Germinal center (tissue), 1 donor: ENCODE results near the gene XPO4.
"Not testable (repeated sequence)": the region's sequence is repeated elsewhere in the genome, so short reads cannot be mapped to it uniquely, and the experiment has no call there.

ENCODE experiments used
- DNase-seq: peaks from one replicate; pipeline ENCODE4 v3.0.0; 2012; ENCODE audit warnings: mixed read lengths, low spot score

The XPO4 gene

DNA sequence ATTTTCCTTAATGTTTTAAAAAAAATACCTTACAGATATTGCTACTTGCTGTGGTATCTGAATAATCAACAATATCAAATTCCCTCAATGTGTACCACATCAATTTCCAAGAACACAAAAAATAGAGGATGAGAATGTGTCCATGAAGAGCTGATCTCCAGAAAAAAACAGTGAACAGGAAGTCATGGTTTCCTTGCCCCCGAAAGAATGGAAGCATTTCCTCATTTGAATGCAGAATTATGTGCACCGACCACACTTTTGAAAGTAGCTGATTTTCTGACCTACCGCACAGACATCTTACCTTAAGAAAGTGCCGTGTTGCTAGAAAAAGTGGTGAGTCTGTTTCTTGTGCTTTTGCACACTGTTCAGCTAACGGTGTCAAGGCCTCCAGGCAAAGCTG lies 115.4 kb downstream of the XPO4 start:
- no peak for DNase-seq

DNA sequence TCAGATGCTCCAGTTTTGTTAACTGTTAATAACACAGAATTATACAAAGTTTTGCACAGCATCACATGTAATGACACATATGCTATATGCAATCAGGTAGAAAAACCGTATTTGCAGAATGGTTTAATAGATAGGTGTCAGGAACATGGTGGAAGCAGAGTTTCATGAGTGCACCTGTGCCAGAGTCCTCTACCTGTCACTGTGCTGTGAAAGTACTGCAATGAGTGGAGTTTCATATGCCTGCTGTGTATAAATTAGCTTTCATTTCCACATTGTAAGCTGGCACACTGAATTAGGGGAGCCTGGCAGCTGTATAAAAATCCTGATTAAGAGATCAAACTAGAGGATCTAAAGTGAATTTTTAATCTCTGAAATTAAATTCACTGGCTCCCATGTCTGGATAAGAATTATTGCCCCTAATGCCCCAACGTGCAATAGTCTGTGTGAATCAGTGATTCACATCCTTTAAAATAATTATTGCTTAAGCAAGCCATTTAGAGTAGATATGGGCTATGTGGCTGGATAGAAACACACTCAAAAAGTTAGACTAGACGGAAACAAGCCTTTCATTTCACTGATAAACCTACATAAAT lies 120.3 kb downstream of the XPO4 start:
- no peak for DNase-seq

DNA sequence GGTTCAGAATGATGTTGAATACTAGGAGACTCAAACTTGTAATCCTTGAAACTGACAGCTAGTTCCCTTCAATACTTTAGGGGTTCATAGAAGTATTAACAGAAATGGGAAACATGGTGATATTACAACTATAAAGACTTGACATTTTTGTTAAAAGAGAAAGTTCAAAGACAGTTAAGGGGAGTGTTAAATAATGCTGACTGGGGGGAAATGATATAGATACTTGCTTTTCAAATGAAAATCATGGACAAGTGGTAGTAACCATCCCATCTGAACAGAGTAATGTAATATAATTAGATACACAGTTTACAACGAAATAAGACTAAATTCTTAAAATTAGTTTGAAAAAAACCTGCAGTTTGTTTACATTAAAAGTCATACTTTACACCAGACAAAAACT lies 122.2 kb downstream of the XPO4 start:
- no peak for DNase-seq

DNA sequence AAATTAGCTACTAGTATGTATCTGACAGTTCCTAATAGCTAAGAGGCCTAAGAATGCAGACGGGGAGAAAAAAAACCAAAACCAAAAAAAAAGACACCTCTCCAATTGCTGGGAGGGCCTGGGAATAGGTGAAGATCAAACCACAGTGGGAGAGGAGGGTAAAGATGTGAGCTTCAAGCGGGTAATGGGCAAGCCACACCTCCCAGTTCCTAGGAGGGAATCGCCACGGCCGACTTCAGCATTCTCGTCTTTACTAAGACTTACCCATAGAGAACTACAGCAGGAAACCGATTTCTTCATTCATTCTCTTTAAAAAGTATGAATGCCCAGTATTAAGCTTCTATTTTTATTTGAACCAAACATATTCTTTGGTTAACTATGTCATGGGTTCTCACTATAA lies 123.1 kb downstream of the XPO4 start:
- no peak for DNase-seq

DNA sequence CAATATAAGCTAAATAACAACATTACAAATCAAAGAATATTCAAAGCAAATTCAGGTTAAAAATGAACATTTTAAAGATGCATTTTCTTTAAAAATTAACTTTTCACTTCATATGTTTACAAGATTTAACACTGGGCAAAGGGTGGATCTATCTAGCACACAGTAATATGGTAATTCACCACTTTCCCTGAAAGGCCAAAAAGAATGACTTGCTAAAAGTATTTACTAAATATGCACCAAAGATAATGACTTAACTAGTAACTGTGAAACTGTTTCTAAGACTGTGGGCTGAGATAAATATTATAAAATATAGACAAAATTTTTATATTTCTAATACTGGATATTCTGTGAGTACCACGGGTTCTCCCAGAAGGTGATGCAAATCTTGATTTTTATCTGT lies 124.2 kb downstream of the XPO4 start:
- no peak for DNase-seq

DNA sequence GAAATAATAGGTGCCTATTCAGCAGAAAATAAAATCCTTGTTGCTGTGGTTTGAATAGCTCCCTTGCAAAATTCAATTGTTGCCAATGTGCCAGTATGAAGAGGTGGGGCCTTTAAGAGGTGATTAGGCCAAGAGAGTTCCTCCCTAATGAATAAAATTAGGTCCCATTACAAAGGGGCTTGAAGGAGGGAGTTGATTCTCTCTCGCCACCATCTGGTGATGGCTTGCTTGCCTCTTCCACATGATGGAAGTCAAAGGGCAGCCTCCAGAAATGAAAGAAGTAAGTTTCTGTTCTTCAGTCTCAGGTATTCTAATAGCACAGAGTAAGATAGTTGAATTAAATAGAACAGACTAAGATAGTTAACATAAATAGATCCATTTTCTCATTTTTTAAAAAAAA lies 125.8 kb downstream of the XPO4 start:
- no peak for DNase-seq

DNA sequence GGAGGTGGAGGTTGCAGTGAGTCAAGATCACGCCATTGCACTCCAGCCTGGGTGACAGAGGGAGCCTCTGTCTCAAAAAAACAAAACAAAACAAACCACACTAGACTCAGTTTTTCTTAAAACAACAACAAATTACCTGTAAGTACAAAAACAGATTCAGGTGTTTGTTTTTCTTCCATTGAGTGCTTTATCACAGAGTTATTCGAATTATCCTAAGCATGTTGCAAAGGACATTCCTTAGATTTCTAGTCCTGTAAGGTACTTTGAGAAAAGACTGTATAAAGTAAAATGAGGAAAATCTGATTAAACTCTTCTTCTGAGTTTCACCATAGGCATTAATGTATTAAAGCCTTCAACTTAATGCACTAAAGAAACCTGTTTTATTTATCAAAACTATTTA lies 126.6 kb downstream of the XPO4 start:
- no peak for DNase-seq

DNA sequence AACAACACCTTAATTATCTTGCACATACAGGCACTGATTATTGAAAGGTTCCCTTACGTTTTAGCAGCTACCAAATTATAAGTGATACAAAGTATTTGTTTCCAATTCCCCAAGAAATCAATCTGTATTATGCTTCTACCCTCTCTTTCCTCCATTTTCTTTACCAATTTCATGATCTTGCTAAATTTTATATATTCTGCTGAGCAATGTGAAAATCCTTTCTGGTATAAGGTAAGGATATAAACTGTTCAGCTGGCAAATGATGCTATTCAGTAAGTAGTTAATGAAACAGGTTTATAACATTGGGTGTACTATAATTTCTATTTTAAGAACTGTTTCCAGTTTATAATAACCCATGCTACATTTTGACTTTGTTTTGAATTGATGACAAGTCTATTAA lies 127.8 kb downstream of the XPO4 start:
- DNase-seq: no peak

DNA sequence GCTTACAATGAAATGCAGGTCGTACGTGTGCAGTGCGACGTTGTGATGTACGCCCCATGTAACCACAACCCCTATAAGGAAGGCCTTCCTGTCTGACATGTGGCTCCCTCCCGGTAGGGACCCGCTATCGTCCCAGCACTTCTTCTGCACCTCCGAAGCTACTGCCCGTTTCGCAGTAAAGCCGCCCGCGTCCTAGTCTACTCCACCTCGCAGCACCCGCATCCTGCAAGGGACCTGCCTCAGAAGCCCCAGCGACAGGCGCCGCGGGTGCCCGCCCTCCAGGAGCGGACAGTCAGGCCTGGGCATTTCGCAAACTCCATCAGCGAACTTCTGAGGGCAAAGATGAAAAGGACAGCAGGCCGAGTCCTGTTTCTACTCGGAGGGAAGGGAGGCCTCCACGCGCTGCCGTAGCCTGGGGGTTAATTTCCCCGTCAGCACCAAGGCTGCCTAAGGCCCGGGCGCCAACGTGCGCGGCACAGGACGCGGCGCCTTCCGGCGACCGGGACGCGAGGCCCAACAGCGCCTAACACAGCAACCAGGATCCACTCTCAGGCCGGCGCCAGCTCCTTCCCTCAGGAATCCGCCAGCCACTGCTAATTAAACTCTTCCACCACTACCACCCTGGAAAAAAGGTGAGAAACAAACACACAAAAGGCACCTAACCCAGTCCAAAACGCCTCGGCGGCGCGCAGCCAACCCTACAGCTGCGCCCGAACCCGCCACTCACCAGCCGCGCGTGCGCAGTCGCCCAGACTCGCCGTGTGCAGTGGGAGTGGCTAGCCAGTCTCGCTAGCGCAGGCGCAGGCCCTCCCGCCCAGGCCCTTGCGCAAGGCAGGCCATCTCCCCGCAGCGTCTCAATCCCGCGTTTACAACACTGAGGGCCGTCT lies 129.1 kb downstream of the XPO4 start, which contains the start of gene EEF1AKMT1:
EEF1AKMT1 (minus strand) TSS at position 768 of the 887 bp plus-strand sequence. CDS start 16,363 bp downstream, outside the sequence.
- DNase-seq: peak; percentile 87

DNA sequence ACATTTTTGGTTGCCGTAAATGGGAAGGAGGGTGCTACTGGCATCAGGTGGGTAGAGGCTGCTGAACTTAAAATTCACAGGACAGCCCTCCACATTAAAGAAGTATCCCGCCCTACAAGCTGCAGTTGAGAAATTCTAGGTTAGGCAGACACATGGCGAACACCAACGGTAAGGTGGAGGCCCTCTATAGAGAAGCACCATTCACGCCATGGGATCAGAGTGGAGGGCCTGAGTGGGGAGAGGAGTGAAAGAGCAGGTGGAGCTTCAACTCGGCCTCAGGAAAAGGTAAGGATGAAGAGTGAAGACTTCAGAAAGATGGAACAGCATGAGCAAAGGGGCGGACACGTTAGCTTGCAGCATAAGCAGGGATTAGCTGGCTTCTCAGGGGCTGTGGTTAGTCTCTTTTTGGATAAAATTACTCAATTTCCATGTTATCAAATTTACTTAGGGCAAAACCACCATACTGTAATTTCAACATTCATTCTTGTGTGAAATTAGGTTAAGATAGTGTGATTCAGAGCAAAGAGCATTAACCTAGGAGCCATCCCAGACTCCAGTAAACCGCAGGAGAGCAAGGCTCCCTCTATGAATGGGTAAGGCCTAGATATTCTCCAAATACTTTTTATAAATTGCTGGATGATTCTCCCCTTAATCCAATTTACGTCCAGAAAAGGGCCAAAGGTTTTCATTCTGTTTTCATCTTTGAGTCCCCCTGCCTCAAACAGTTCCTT lies 130.0 kb downstream of the XPO4 start:
- DNase-seq: no peak

DNA sequence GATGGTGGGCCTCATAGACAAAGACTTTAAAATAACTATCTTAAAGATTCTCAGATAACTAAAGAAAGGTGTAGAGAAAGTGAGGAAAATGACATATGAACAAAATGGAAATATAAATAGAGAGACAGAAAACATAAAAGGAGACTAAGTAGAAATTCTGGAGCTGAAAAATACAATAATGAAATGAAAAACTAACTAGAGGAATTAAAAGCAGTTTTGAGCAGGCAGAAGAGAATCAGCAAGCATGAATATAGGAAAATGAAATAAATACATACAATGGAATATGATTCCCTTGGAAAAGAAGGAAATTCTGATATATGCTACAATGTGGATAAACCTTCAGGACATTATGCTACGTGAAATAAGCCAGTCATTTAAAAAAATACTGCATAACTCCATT lies 132.7 kb downstream of the XPO4 start:
- DNase-seq: no peak

DNA sequence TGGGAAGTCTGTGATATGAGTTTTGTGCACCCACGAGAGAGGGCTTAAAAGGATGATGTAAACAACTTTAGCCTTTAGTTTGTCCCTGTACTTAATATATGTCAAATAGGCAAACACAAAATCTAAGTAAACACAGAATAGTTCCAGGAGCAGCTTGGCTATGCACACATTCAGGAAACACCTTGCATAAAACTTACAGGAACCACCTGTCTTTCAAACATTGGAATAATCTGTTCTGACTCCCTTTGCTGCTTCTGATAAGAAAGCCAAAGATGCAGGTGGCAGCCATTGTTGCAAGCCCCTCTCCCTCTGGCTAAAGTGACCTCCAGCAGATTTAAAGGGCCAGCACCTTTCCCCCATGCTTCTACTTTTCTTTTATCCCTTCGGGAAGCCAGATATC lies 133.5 kb downstream of the XPO4 start:
- DNase-seq: no peak

DNA sequence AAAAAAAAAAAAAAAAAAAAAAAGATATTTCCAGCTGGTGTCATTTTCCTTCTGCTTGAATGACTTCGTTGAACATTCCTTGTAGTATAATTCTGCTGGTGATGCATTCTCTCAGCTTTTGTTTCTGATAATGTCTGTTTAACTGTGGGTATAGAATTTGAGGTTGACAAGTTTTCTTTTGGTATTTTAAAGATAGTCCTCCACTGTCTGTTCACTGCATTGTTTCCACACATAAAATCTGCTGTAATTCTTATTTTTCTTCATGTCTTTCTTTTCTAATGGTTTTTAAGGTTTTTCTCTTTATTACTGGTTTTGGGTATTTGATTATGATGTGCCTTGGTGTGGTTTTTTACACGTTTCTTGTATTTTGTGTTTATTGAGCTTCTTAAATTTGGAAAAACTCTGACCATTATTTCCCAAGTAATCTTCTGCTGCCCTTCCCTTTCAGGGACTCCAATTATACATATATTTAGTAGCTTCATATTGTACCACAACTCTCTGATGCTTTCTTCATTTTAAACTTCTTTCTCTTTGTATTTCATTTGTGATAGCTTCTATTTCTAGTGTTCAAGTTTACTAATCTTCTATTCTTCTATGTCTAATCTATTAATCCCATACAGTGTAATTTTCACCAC lies 135.1 kb downstream of the XPO4 start:
- DNase-seq: no peak

DNA sequence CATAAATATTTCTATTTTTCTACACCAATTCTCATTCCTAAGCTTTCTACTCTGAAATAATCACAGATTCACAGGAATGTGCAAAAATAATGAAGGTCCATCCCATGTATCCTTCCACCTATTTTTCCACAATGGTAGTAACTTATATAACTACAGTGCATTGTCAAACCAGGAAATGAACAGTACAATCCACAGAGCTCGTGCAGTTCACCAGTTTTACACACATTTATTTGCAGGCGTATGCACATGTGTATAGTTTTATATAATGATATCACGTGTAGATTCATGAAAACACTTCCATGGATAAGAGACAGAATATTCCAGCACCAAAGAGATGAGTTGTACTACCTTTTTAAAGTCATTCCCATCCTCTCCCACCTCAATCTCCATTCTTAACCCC lies 141.7 kb downstream of the XPO4 start:
- DNase-seq: no peak

DNA sequence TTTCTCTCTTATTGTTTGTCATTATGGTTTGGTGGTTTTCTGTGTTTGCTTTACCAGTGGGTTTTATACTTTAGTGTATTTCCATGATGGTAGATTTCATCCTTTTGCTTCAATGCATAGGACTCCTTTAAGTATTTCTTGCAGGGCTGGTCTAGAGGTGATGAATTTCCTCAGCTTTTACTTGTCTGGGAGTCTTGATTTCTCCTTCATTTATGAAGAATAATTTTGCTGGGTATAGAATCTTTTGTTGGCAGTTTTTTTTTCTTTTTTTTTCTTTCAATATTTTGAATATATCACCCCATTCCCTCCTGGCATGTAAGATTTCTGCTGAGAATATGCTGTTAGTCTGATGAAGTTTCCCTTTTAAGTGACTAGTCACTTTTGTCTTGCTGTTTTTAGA lies 148.5 kb downstream of the XPO4 start:
- no peak for DNase-seq

DNA sequence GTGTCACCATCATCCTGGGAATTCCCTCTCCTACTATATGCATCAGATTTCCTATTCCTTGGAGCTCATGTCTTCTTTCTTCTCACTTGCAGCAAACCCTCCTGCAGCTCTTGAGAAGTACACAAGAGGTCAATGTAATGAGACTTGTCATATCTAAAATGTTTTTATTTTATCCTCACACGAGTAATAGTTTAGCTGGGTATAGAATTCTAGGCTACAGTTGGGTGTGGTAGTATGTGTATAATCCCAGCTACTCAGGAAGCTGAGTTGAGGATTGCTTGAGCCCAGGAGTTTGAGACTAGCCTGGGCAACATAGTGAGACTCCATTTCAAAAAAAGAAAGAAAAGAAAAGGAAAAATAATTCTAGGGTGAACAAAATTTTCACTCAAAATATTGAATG lies 153.2 kb downstream of the XPO4 start:
- DNase-seq: no peak

DNA sequence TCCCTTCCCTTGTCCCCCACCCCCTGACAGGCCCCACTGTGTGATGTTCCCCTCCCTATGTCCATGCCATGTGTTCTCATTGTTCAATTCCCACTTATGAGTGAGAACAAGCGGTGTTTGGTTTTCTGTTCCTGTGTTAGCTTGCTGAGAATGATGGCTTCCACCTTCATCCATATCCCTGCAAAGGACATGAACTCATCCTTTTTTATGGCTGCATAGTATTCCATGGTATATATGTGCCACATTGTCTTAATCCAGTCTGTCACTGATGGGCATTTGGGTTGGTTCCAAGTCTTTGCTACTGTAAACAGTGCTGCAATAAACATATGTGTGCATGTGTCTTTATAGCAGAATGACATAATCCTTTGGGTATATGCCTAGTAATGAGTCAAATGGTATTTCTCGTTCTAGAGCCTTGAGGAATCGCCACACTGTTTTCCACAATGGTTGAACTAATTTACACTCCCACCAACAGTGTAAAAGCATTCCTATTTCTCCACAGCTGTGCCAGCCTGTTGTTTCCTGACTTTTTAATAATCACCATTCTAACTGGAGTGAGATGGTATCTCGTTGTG lies 158.6 kb downstream of the XPO4 start:
- not testable (repeated sequence) for DNase-seq

DNA sequence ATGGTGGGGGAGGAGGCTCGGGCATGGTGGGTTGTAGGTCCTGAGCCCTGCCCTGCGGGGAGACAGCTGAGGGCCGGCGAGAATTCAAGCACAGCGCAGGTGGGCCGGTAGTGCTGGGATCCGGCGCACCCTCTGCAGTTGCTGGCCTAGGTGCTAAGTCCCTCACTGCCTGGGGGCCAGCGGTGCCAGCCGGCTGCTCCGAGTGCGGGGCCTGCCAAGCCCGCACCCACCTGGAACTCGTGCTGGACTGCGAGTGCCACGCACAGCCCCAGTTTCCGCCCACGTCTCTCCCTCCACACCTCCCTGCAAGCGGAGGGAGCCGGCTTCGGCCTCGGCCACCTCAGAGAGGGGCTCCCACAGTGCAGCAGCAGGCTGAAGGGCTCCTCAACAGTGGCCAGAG lies 162.5 kb downstream of the XPO4 start:
- DNase-seq: no peak

DNA sequence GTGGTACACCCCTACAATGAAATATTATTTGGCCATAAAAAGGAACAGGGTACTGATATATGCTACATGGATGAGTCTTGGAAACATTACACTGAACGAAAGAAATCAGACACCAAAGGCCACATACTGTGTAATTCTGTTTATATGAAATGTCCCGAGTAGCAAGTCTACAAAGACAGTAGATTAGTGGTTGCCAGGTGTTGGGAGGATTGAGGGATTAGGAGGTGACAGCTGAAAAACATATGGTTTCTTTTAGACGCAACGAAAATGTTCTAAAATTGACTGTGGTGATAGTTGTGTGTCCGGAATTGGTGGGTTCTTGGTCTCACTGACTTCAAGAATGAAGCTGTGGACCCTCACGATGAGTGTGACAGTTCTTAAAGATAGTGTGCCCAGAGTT lies 163.9 kb downstream of the XPO4 start:
- DNase-seq: no peak

DNA sequence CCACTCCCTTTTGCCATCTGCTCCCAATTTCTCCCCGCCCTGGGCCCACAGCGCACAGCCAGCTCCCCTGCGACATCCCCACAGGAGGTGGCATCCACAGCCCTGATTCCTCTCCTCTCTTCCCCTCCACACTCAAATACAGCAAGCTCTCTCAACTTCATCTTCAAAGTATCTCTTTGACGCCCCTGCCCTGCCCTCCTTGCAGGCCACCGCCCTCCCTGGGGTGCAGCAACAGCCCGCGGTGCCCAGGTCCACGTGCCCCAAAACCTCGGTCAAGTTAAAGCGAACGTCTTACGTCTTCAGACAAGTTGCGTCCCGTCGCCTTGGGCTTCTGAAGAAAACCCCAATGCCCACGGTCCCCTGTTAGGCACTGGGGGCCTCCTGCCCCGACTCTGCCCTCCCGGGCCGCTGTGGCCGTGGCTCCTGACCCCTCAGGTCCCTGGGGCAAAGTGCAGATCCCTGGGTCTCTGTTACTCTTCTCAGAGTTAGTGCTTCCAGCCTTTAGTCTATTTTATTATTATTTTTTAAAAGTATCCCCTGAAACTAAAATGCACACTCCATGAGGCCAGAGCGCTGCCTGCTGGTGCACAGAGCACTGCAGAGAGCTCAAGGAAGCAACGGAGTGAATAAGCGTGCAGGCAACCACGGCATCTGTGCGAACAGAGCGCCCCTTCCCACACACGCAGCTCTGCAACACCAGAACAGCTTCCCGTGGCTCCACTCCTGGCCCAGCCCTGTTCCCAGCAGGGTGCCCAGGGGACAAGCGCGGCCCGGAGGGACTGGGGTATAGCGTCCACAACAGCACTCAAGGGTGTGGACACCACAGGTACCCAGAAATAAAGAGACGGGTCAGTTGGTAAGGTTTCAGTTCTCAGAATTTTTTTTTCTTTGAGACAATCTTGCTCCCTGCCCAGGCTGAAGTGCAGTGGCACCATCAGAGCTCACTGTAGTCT lies 172.6 kb downstream of the XPO4 start:
- DNase-seq: no peak
